H1 (cell line): Measurements from ENCODE around the gene PEAK3. TPM values are rescaled to one million over a fixed set of nuclear protein-coding genes. Genes with fewer than 3 reads are reported as not detected.

ENCODE experiments used
- CTCF ChIA-PET: fragments of 300-600 bp; sonication (Branson Sonifier 250); formaldehyde crosslinking; loops from one replicate; lab custom pipeline; 2021; ENCODE audit not compliant: partially characterized antibody; lab: Charles Lee
- POLR2A ChIA-PET: fragments of 300-600 bp; sonication (Branson Sonifier 250); formaldehyde crosslinking; loops from one replicate; lab custom pipeline; 2021; ENCODE audit warnings: inconsistent platforms; ENCODE audit not compliant: partially characterized antibody; lab: Charles Lee
- DNase-seq, 2 experiments: peaks; one replicate each; pipeline versions ENCODE4 v3.0.0 to v3.0.0-alpha.2; 2010 to 2022; ENCODE audit warnings: low spot score in 2 of 2, low read depth in 1 of 2, mixed read lengths in 1 of 2
- FAIRE-seq: peaks from 2 replicates; lab custom pipeline; 2011; peaks lifted over from hg19 to GRCh38; lab: Jason Lieb, UNC
- H2AFZ ChIP-seq: 2 replicates; pipeline ENCODE4 v1.8.1; 2012; ENCODE audit warnings: low read length, inconsistent platforms
- H2AK5ac ChIP-seq: 2 replicates; pipeline ENCODE4 v1.6.1; 2013; ENCODE audit warnings: low read depth, low read length
- H2BK120ac ChIP-seq: replicated peaks from 2 replicates; pipeline ENCODE3; 2013; ENCODE audit warnings: low read depth, low read length, inconsistent platforms
- H2BK12ac ChIP-seq: 2 replicates; pipeline ENCODE4 v1.6.1; 2013; ENCODE audit warnings: low read depth, low read length
- H2BK15ac ChIP-seq: 2 replicates; pipeline ENCODE4 v1.6.1; 2013; ENCODE audit warnings: low read length
- H2BK20ac ChIP-seq: 2 replicates; pipeline ENCODE4 v1.6.1; 2013; ENCODE audit warnings: low read length
- H2BK5ac ChIP-seq: 2 replicates; pipeline ENCODE4 v1.6.1; 2013; ENCODE audit warnings: low read depth, low read length
- H3K14ac ChIP-seq: 2 replicates; pipeline ENCODE4 v1.6.1; 2013; ENCODE audit warnings: inconsistent platforms; ENCODE audit not compliant: insufficient read length
- H3K18ac ChIP-seq: 2 replicates; pipeline ENCODE4 v1.6.1; 2013; ENCODE audit warnings: low read length; ENCODE audit errors: extremely low read depth
- H3K23ac ChIP-seq: 2 replicates; pipeline ENCODE4 v1.6.1; 2013; ENCODE audit warnings: inconsistent platforms; ENCODE audit not compliant: insufficient read length
- H3K23me2 ChIP-seq: 2 replicates; pipeline ENCODE4 v1.6.1; 2013; ENCODE audit warnings: low read depth, low read length
- H3K27ac ChIP-seq: 2 replicates; pipeline ENCODE4 v1.6.1; 2011; ENCODE audit warnings: low read depth, low read length, inconsistent platforms
- H3K27me3 ChIP-seq, 4 experiments: replicated peaks in 1 of 4; 1 replicate in 1 of 4; 2 replicates in 3 of 4; pipeline versions ENCODE4 v1.6.1 to v1.8.1; 2011 to 2013; ENCODE audit warnings: low read length in 3 of 4, mild to moderate bottlenecking in 3 of 4, inconsistent platforms in 2 of 4, mixed read lengths in 2 of 4, moderate library complexity in 1 of 4; ENCODE audit not compliant: control insufficient read depth in 3 of 4, insufficient read depth in 3 of 4; ENCODE audit errors: extremely low read depth in 1 of 4
- H3K36me3 ChIP-seq, 4 experiments: 2 replicates each; pipeline versions ENCODE4 v1.6.1 to v1.8.1; 2011 to 2013; ENCODE audit warnings: mild to moderate bottlenecking in 4 of 4, low read length in 3 of 4, moderate library complexity in 2 of 4, control low read depth in 1 of 4, inconsistent platforms in 1 of 4; ENCODE audit not compliant: insufficient read depth in 4 of 4, control insufficient read depth in 2 of 4
- H3K4ac ChIP-seq: replicated peaks from 2 replicates; pipeline ENCODE3; 2013; ENCODE audit warnings: low read length, low read depth, mixed read lengths, inconsistent platforms; ENCODE audit not compliant: insufficient read length
- H3K4me1 ChIP-seq, 4 experiments: replicated peaks in 1 of 4; 1 replicate in 1 of 4; 2 replicates in 3 of 4; pipeline versions ENCODE4 v1.6.1 to v1.8.1; 2011 to 2013; ENCODE audit warnings: low read length in 3 of 4, inconsistent platforms in 2 of 4, mixed read lengths in 1 of 4; ENCODE audit not compliant: insufficient read depth in 4 of 4, control insufficient read depth in 3 of 4
- H3K4me2 ChIP-seq, 2 experiments: 2 replicates each; pipeline versions ENCODE4 v1.6.1 to v1.8.1; 2011 to 2013; ENCODE audit warnings: low read depth in 2 of 2, low read length in 2 of 2, control low read depth in 1 of 2, inconsistent platforms in 1 of 2, mild to moderate bottlenecking in 1 of 2; ENCODE audit not compliant: insufficient read depth in 1 of 2
- H3K4me3 ChIP-seq, 4 experiments: fragments of 200-600, 300-600 bp in 1 of 4; sonication (generic), shearing (Covaris generic), sonication (Bioruptor Twin) in 1 of 4; 2 replicates each; pipeline versions ENCODE4 v1.5.1 to v1.8.1; 2011 to 2016; ENCODE audit warnings: low read length in 4 of 4, low read depth in 3 of 4, control low read depth in 2 of 4, inconsistent platforms in 2 of 4, mild to moderate bottlenecking in 2 of 4, mixed read lengths in 1 of 4, moderate library complexity in 1 of 4; ENCODE audit not compliant: insufficient read depth in 2 of 4; ENCODE audit errors: extremely low read depth in 1 of 4
- H3K56ac ChIP-seq: replicated peaks from 2 replicates; pipeline ENCODE3; 2013; ENCODE audit warnings: low read depth, mild to moderate bottlenecking, mixed read lengths, low read length, inconsistent platforms; ENCODE audit not compliant: insufficient read length
- H3K79me1 ChIP-seq: 2 replicates; pipeline ENCODE4 v1.6.1; 2013; ENCODE audit warnings: low read depth, low read length, control low read depth
- H3K79me2 ChIP-seq, 2 experiments: 2 replicates each; pipeline versions ENCODE4 v1.6.1 to v1.8.1; 2012 to 2013; ENCODE audit warnings: low read length in 2 of 2, mild to moderate bottlenecking in 2 of 2, inconsistent platforms in 1 of 2; ENCODE audit not compliant: insufficient read depth in 2 of 2, control insufficient read depth in 1 of 2
- H3K9ac ChIP-seq, 4 experiments: replicated peaks in 1 of 4; 1 replicate in 1 of 4; 2 replicates in 3 of 4; pipeline versions ENCODE4 v1.6.1 to v1.8.1; 2011 to 2013; ENCODE audit warnings: low read depth in 3 of 4, low read length in 3 of 4, control low read depth in 2 of 4, mild to moderate bottlenecking in 2 of 4, moderate library complexity in 2 of 4, inconsistent platforms in 1 of 4; ENCODE audit errors: extremely low read depth in 1 of 4
- H3K9me3 ChIP-seq, 2 experiments: 2 replicates each; pipeline versions ENCODE4 v1.6.1 to v1.8.1; 2012 to 2013; ENCODE audit warnings: mild to moderate bottlenecking in 2 of 2, moderate library complexity in 2 of 2, control low read depth in 1 of 2, inconsistent platforms in 1 of 2, low read depth in 1 of 2, low read length in 1 of 2, mixed read lengths in 1 of 2; ENCODE audit not compliant: insufficient read depth in 2 of 2
- H4K20me1 ChIP-seq, 2 experiments: replicated peaks in 1 of 2; 2 replicates each; pipeline versions ENCODE3 to v1.8.1; 2011 to 2013; ENCODE audit warnings: inconsistent platforms in 2 of 2, low read length in 2 of 2, mild to moderate bottlenecking in 1 of 2; ENCODE audit not compliant: insufficient read depth in 2 of 2, control insufficient read depth in 1 of 2
- H4K5ac ChIP-seq: 2 replicates; pipeline ENCODE4 v1.6.1; 2013; ENCODE audit warnings: low read length, low read depth, mixed read lengths, inconsistent platforms; ENCODE audit not compliant: insufficient read length
- H4K8ac ChIP-seq: 2 replicates; pipeline ENCODE4 v1.8.0; 2013; ENCODE audit warnings: mild to moderate bottlenecking, moderate library complexity, low read length, inconsistent platforms; ENCODE audit not compliant: insufficient read depth; ENCODE audit errors: extremely low read depth
- H4K91ac ChIP-seq: replicated peaks from 2 replicates; pipeline ENCODE3; 2013; ENCODE audit warnings: low read length, mixed read lengths, inconsistent platforms; ENCODE audit not compliant: insufficient read length
- BACH1 ChIP-seq: IDR thresholded peaks from 2 replicates; pipeline ENCODE4 v1.6.1; 2012; ENCODE audit warnings: low read length, improper control_type of control experiment
- BCL11A ChIP-seq, 2 experiments: IDR thresholded peaks; one replicate each; pipeline ENCODE4 v1.6.1; 2011; ENCODE audit warnings: low read depth in 2 of 2, low read length in 2 of 2, mild to moderate bottlenecking in 2 of 2
- EZH2 ChIP-seq: fragments of 200-600 bp; sonication (generic); IDR thresholded peaks from 2 replicates; pipeline ENCODE4 v1.7.1; 2012; ENCODE audit warnings: low read depth, mild to moderate bottlenecking, moderate library complexity, low read length, inconsistent platforms; ENCODE audit not compliant: severe bottlenecking
- POU5F1 ChIP-seq: IDR thresholded peaks from 2 replicates; pipeline ENCODE4 v1.6.1; 2011; ENCODE audit warnings: low read depth, mild to moderate bottlenecking, low read length, moderate library complexity
- SAP30 ChIP-seq: fragments of 300-600 bp; sonication (generic); IDR thresholded peaks from 2 replicates; pipeline ENCODE4 v1.7.1; 2012; ENCODE audit warnings: low read length, moderate library complexity, mild to moderate bottlenecking, inconsistent platforms; ENCODE audit not compliant: insufficient read depth, insufficient replicate concordance
- SP1 ChIP-seq: IDR thresholded peaks from 2 replicates; pipeline ENCODE4 v1.6.1; 2011; ENCODE audit warnings: low read depth, low read length
- SRF ChIP-seq: IDR thresholded peaks from 2 replicates; pipeline ENCODE4 v1.6.1; 2011; ENCODE audit warnings: mild to moderate bottlenecking, low read depth, low read length, moderate library complexity
- TAF7 ChIP-seq: optimal IDR thresholded peaks from 2 replicates; pipeline ENCODE3; 2011; ENCODE audit warnings: low read depth, mild to moderate bottlenecking, inconsistent platforms, low read length, moderate library complexity, borderline replicate concordance
- YY1 ChIP-seq: IDR thresholded peaks from 2 replicates; pipeline ENCODE4 v1.6.1; 2011; ENCODE audit warnings: low read depth, mild to moderate bottlenecking, low read length
- WGBS, 2 experiments: shearing (Covaris generic) in 1 of 2; methylation state at CpG; one replicate each; pipeline versions ENCODE4 v1.1.6 to v1.1.7; 2013 to 2015; ENCODE audit warnings: low lambda C conversion rate in 2 of 2, mixed read lengths in 2 of 2, inconsistent platforms in 1 of 2, low coverage in 1 of 2, missing lambda C conversion rate in 1 of 2; ENCODE audit not compliant: insufficient replicate concordance in 2 of 2, insufficient coverage in 1 of 2, insufficient read length in 1 of 2; ENCODE audit errors: extremely low coverage in 1 of 2, missing lambda C conversion rate in 1 of 2; 5-methylcytosine and 5-hydroxymethylcytosine counted together
- polyA plus RNA-seq, 7 experiments: library from polyadenylated mRNA; depleted of rRNA in 3 of 7; stranded (reverse) in 5 of 7; unstranded in 2 of 7; fragments of >200 nt in 5 of 7; fragments of 200-250 nt in 2 of 7; gene quantifications; 1 replicate in 5 of 7; 2 replicates in 1 of 7; 4 replicates in 1 of 7; pipeline versions ENCODE4 v1.2.1 to v1.2.3, GENCODE V29; 2011 to 2013; ENCODE audit warnings: missing spikeins in 2 of 7, mixed read lengths in 2 of 7
- total RNA-seq: library from RNA; stranded (reverse); fragmentation: NEBNext Ultra II Directional; extraction: Animal tissue kit (Norgen Biotek cat#: 25700); gene quantifications from 2 replicates; pipeline ENCODE4 v1.2.1, GENCODE V29; 2021
- TF ChIP-seq, protein P1 (sequence below): IDR thresholded peaks from 2 replicates; pipeline ENCODE4 v1.6.1; 2011; ENCODE audit warnings: low read depth, mild to moderate bottlenecking, low read length; ENCODE audit not compliant: insufficient read depth

Gene PEAK3
- total and polyA plus RNA-seq, 2 of the 8 experiments (the other 6 are each of a cell fraction or from before 2014, with no cell fraction given) = not detected

- Histone ChIP-seq H3K27ac (no peak overlapping the region), H3K18ac (no peak overlapping the region; the same call in 1 of the 2 replicates), H4K20me1 (peaks cover 22 to 30% of the 10 kb centered on the region in 2 experiments), H3K9me3 (no peaks in the 10 kb centered on the region), H3K9ac (peak overlapping the region; percentile 49 to 84 (median 66); a peak in 6 of 7 replicates), H3K27me3 (no peaks in the 10 kb centered on the region), H2BK15ac (no peak overlapping the region), H3K23ac (no peak overlapping the region), H3K79me2 (peaks cover 20 to 40% of the 10 kb centered on the region in 2 experiments; a peak in 3 of 4 replicates), H2AFZ (no peak overlapping the region), H2BK120ac (no peak overlapping the region), H4K5ac (no peak overlapping the region), H4K8ac (no peak overlapping the region; the same call in none of the 2 replicates), H2BK20ac (no peak overlapping the region), H2BK5ac (peak overlapping the region; percentile 78; the same call in 1 of the 2 replicates), H3K23me2 (peaks cover 5% of the 10 kb centered on the region; the same call in 1 of the 2 replicates), H4K91ac (no peak overlapping the region), H2BK12ac (no peak overlapping the region), H3K4me1 (peaks cover 0 to 18% (median 7%) of the 10 kb centered on the region in 4 experiments; a peak in 5 of 7 replicates), H3K4me2 (peak overlapping the region; percentile 65 to 73), H2AK5ac (no peak overlapping the region), H3K56ac (no peak overlapping the region), H3K14ac (no peak overlapping the region), H3K4me3 (peak overlapping the region; percentile 87 to 100 (median 94)), H3K79me1 (peaks cover 3% of the 10 kb centered on the region; the same call in 1 of the 2 replicates), H3K4ac (no peak overlapping the region), H3K36me3 (peaks cover 3 to 23% (median 9%) of the 10 kb centered on the region in 4 experiments; a peak in 5 of 8 replicates)
- CTCF ChIA-PET = interaction anchor here (0.6 to 5.3 kb wide), 7 partner anchors 9 to 301 kb away, joined by 3 to 46 read pairs (median 5); partner anchors contain the start of gene TMPRSS9
- POLR2A ChIA-PET = interaction anchor here (0.6 to 23.4 kb wide), 21 partner anchors 8 to 207 kb away, joined by 3 to 330 read pairs (median 6); partner anchors contain the start of genes AMH, JSRP1, LSM7 and PLEKHJ1
- DNase-seq (no peak), FAIRE-seq (no peak)
- 65% methylated on average over 35 of the region's 43 CpGs; no CpG with 5 or more reads in 1 of the 2 experiments for WGBS, 2 experiments
- TF ChIP-seq SRF = no peak
- no peak for TF ChIP-seq YY1
- no peak for TF ChIP-seq SP1
- TF ChIP-seq POU5F1 = no peak
- TF ChIP-seq, protein P1, sequence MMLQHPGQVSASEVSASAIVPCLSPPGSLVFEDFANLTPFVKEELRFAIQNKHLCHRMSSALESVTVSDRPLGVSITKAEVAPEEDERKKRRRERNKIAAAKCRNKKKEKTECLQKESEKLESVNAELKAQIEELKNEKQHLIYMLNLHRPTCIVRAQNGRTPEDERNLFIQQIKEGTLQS = no peak
- no peak for TF ChIP-seq BACH1
- TF ChIP-seq TAF7 = no peak
- no peak for TF ChIP-seq BCL11A (IDR thresholded peaks at IDR 0.05; ENCODE audit: low read depth in 2 of 2, low read length in 2 of 2)
- no peak for TF ChIP-seq EZH2
- TF ChIP-seq SAP30 = no peak
Observed at GRCh38 chr19:2271234-2272103, 10.5 kb downstream of the PEAK3 start.
